ENCODE measurements around the gene TTLL11.

- TF ChIP-seq EZH2 (IDR thresholded peaks at IDR 0.05; ENCODE audit: borderline replicate concordance) (no peak), CTCF (IDR thresholded peaks at IDR 0.05; ENCODE audit: poor library complexity) (no peak)
Measured at GRCh38 chr9:121801579-121801978, 291.5 kb downstream of the TTLL11 start.

All from hepatocyte (in vitro differentiated cells).